G401 (cell line): ENCODE data around the gene PRR18. TPM values are rescaled to one million over a fixed set of nuclear protein-coding genes. Genes with fewer than 3 reads are reported as not detected.

Experiments
- DNase-seq: peaks from one replicate; pipeline ENCODE4 v3.0.0-alpha.2; 2015; ENCODE audit warnings: low spot score
- in situ Hi-C: cut with HindIII; loops from 2 replicates; pipeline ENCODE4 v1.10.0; 2016; ENCODE audit warnings: low sequenced_read_pairs, mixed read lengths
- total RNA-seq: library from RNA; depleted of rRNA; stranded (reverse); fragments of >200 nt; shearing (Covaris generic); gene quantifications from 2 replicates; pipeline ENCODE4 v1.2.3, GENCODE V29; 2014

PRR18 gene
- total RNA-seq, 1 experiment from 2014 or later = not detected

GRCh38 chr6:166281104-166281503 is 27.1 kb downstream of the PRR18 start:
- in situ Hi-C loops = no loop called here
- DNase-seq = no peak

GRCh38 chr6:166279393-166279679 is 28.9 kb downstream of the PRR18 start:
- DNase-seq = no peak
- in situ Hi-C loops = no loop called here

GRCh38 chr6:166278579-166279392 is 29.4 kb downstream of the PRR18 start:
- in situ Hi-C loops = no loop called here
- no peak for DNase-seq

- in situ Hi-C loops = no loop called here
- no peak for DNase-seq
These were observed 30.2 kb downstream of the PRR18 start for GRCh38 chr6:166277892-166278578.

- in situ Hi-C loops = no loop called here
- DNase-seq = peak; percentile 57
These were observed 31.2 kb downstream of the PRR18 start for GRCh38 chr6:166277018-166277417.

- DNase-seq = peak; percentile 42
- in situ Hi-C loops = no loop called here
These were observed 32.5 kb downstream of the PRR18 start for GRCh38 chr6:166275714-166276166.

GRCh38 chr6:166274739-166275370 is 33.3 kb downstream of the PRR18 start:
- no peak for DNase-seq
- in situ Hi-C loops = no loop called here

GRCh38 chr6:166274163-166274562 is 34.0 kb downstream of the PRR18 start:
- no peak for DNase-seq
- in situ Hi-C loops = no loop called here

GRCh38 chr6:166271376-166271765 is 36.8 kb downstream of the PRR18 start:
- in situ Hi-C loops = no loop called here
- DNase-seq = no peak

GRCh38 chr6:166270706-166271375 is 37.4 kb downstream of the PRR18 start:
- in situ Hi-C loops = no loop called here

GRCh38 chr6:166269301-166270039 is 38.7 kb downstream of the PRR18 start:
- no peak for DNase-seq
- in situ Hi-C loops = no loop called here

More at GRCh38 chr6:166270706-166271375, 37.4 kb downstream of the PRR18 start:
- DNase-seq = no peak

GRCh38 chr6:166268431-166268830 is 39.8 kb downstream of the PRR18 start:
- DNase-seq = no peak
- in situ Hi-C loops = no loop called here

- in situ Hi-C loops = no loop called here
- no peak for DNase-seq
These were observed 40.7 kb downstream of the PRR18 start for GRCh38 chr6:166267526-166267925.

GRCh38 chr6:166266336-166266735 is 41.9 kb downstream of the PRR18 start:
- in situ Hi-C loops = no loop called here
- no peak for DNase-seq

GRCh38 chr6:166262743-166263515 is 45.3 kb downstream of the PRR18 start:
- in situ Hi-C loops = no loop called here
- no peak for DNase-seq

- in situ Hi-C loops = no loop called here
- DNase-seq = no peak
These were observed 48.8 kb downstream of the PRR18 start for GRCh38 chr6:166259296-166259977.

- in situ Hi-C loops = no loop called here
- DNase-seq = no peak
These were observed 49.3 kb downstream of the PRR18 start for GRCh38 chr6:166258854-166259276.

- DNase-seq = no peak
- in situ Hi-C loops = no loop called here
These were observed 50.3 kb downstream of the PRR18 start for GRCh38 chr6:166257911-166258318.
